DOHH2 (cell line): ENCODE measurements around the gene KBTBD4.
A peak's percentile ranks its signal among the peaks of the same experiment; 100 is the strongest.

Experiments used
- H3F3A ChIP-seq: fragments of 200-600 bp; sonication (generic), shearing (Covaris generic); 2 replicates; pipeline ENCODE4 v1.6.0; 2016; ENCODE audit warnings: antibody characterized with exemption, mild to moderate bottlenecking; ENCODE audit not compliant: control insufficient read depth, insufficient read depth
- H3K27ac ChIP-seq: fragments of 200-600 bp; sonication (generic); 2 replicates; pipeline ENCODE4 v1.5.1; 2014; ENCODE audit warnings: low read depth, mild to moderate bottlenecking, low read length, moderate library complexity
- H3K27me3 ChIP-seq: fragments of 200-600 bp; sonication (generic); 2 replicates; pipeline ENCODE4 v1.6.1; 2014; ENCODE audit warnings: mild to moderate bottlenecking, low read length, mixed read lengths; ENCODE audit not compliant: control insufficient read depth
- H3K36me3 ChIP-seq: fragments of 200-600 bp; sonication (generic); 2 replicates; pipeline ENCODE4 v1.6.1; 2014; ENCODE audit warnings: mild to moderate bottlenecking, low read length, moderate library complexity, mixed read lengths; ENCODE audit not compliant: control insufficient read depth
- H3K4me1 ChIP-seq: fragments of 200-600 bp; sonication (generic); 2 replicates; pipeline ENCODE4 v1.6.1; 2014; ENCODE audit warnings: mild to moderate bottlenecking, low read length, mixed read lengths; ENCODE audit not compliant: control insufficient read depth
- H3K4me2 ChIP-seq: fragments of 200-600 bp; sonication (generic); 2 replicates; pipeline ENCODE4 v1.6.0; 2014; ENCODE audit warnings: mild to moderate bottlenecking, low read length, moderate library complexity
- H3K4me3 ChIP-seq: fragments of 200-600 bp; sonication (generic); 2 replicates; pipeline ENCODE4 v1.5.1; 2014; ENCODE audit warnings: mild to moderate bottlenecking, low read length, mixed read lengths
- H3K79me2 ChIP-seq: fragments of 200-600 bp; sonication (generic); 2 replicates; pipeline ENCODE4 v1.6.1; 2014; ENCODE audit warnings: mild to moderate bottlenecking, low read length, mixed read lengths; ENCODE audit not compliant: control insufficient read depth
- H3K9me2 ChIP-seq: fragments of 200-600 bp; sonication (generic); replicated peaks from 2 replicates; pipeline ENCODE4 v1.6.1; 2014; ENCODE audit warnings: mild to moderate bottlenecking, low read length, mixed read lengths; ENCODE audit not compliant: control insufficient read depth
- H3K9me3 ChIP-seq: fragments of 200-600 bp; sonication (generic); 2 replicates; pipeline ENCODE4 v1.6.1; 2014; ENCODE audit warnings: antibody characterized with exemption, low read length, mixed read lengths; ENCODE audit not compliant: control insufficient read depth, insufficient read depth
- H4K20me1 ChIP-seq: fragments of 200-600 bp; sonication (generic); 2 replicates; pipeline ENCODE4 v1.6.0; 2014; ENCODE audit warnings: low read depth, mild to moderate bottlenecking, antibody characterized with exemption, low read length, moderate library complexity; ENCODE audit not compliant: control insufficient read depth, insufficient read depth
- CTCF ChIP-seq: fragments of 200-600 bp; sonication (generic); IDR thresholded peaks from one replicate; pipeline ENCODE4 v1.5.1; 2014; ENCODE audit warnings: antibody characterized with exemption, mild to moderate bottlenecking, low read depth, low read length; ENCODE audit not compliant: poor library complexity, severe bottlenecking
- EZH2phosphoT487 ChIP-seq: fragments of 200-600 bp; sonication (generic); IDR thresholded peaks from 2 replicates; pipeline ENCODE4 v1.6.1; 2017; ENCODE audit warnings: borderline replicate concordance, mild to moderate bottlenecking, antibody characterized with exemption, low read length, moderate library complexity, mixed read lengths

Gene KBTBD4

GRCh38 chr11:47534704-47535251, 44.0 kb downstream of the KBTBD4 start:
- H4K20me1 ChIP-seq = peaks cover 24% of the 10 kb centered on the region
- peak overlapping the region; percentile 35 for H3K4me2 ChIP-seq

GRCh38 chr11:47533690-47534151, 45.0 kb downstream of the KBTBD4 start:
- Histone ChIP-seq H3K9me3 (no peaks in the 10 kb centered on the region), H3K36me3 (peaks cover 39% of the 10 kb centered on the region), H3F3A (peaks cover 4% of the 10 kb centered on the region), H3K4me2 (0 out of 2 replicates have a peak overlapping the region, but pooled peaks have one; percentile 24), H3K9me2 (no peaks in the 10 kb centered on the region), H3K27me3 (no peaks in the 10 kb centered on the region), H3K27ac (no peak overlapping the region), H4K20me1 (peaks cover 21% of the 10 kb centered on the region), H3K4me1 (peaks cover 37% of the 10 kb centered on the region), H3K79me2 (peaks cover 100% of the 10 kb centered on the region), H3K4me3 (no peak overlapping the region)
- TF ChIP-seq CTCF (no peak), EZH2phosphoT487 (no peak)

More at GRCh38 chr11:47534704-47535251, 44.0 kb downstream of the KBTBD4 start:
- no peaks in the 10 kb centered on the region for H3K9me2 ChIP-seq
- no peaks in the 10 kb centered on the region for H3K9me3 ChIP-seq
- TF ChIP-seq CTCF (no peak), EZH2phosphoT487 (no peak)
- peaks cover 41% of the 10 kb centered on the region for H3K4me1 ChIP-seq
- no peak overlapping the region for H3K4me3 ChIP-seq
- peaks cover 4% of the 10 kb centered on the region for H3F3A ChIP-seq
- peaks cover 39% of the 10 kb centered on the region for H3K36me3 ChIP-seq
- no peaks in the 10 kb centered on the region for H3K27me3 ChIP-seq
- no peak overlapping the region for H3K27ac ChIP-seq
- peaks cover 100% of the 10 kb centered on the region for H3K79me2 ChIP-seq

- Histone ChIP-seq H3K79me2 (peaks cover 100% of the 10 kb centered on the region), H3K27ac (no peak overlapping the region), H3K36me3 (peaks cover 36% of the 10 kb centered on the region), H4K20me1 (peaks cover 30% of the 10 kb centered on the region), H3K4me1 (peaks cover 37% of the 10 kb centered on the region), H3F3A (peaks cover 4% of the 10 kb centered on the region; the same call in 1 of the 2 replicates), H3K9me2 (no peaks in the 10 kb centered on the region), H3K9me3 (no peaks in the 10 kb centered on the region), H3K27me3 (no peaks in the 10 kb centered on the region), H3K4me2 (no peak overlapping the region), H3K4me3 (no peak overlapping the region)
- TF ChIP-seq CTCF (no peak), EZH2phosphoT487 (no peak)
Observed at GRCh38 chr11:47532597-47533213, 46.1 kb downstream of the KBTBD4 start.
